K562 treated with DMSO at 1 percent for 48 hours (cell line): Measurements from ENCODE around the gene KPTN. TPM values are rescaled to one million over a fixed set of nuclear protein-coding genes. Genes with fewer than 3 reads are reported as not detected.

Source experiments
- total RNA-seq: library from RNA; unstranded; fragments of 300-600 nt; gene quantifications from 2 replicates; pipeline ENCODE4 v1.2.3, GENCODE V29; 2022; ENCODE audit warnings: low replicate concordance; ENCODE audit errors: extremely low read depth

Gene KPTN
- total RNA-seq: not detected in 2 replicates

GRCh38 chr19:47483800-47484690, at the start of gene KPTN:
Gene KPTN, minus strand, starts transcription at chr19:47484219. Its CDS starts 59 bp downstream, at chr19:47484160.

DNA sequence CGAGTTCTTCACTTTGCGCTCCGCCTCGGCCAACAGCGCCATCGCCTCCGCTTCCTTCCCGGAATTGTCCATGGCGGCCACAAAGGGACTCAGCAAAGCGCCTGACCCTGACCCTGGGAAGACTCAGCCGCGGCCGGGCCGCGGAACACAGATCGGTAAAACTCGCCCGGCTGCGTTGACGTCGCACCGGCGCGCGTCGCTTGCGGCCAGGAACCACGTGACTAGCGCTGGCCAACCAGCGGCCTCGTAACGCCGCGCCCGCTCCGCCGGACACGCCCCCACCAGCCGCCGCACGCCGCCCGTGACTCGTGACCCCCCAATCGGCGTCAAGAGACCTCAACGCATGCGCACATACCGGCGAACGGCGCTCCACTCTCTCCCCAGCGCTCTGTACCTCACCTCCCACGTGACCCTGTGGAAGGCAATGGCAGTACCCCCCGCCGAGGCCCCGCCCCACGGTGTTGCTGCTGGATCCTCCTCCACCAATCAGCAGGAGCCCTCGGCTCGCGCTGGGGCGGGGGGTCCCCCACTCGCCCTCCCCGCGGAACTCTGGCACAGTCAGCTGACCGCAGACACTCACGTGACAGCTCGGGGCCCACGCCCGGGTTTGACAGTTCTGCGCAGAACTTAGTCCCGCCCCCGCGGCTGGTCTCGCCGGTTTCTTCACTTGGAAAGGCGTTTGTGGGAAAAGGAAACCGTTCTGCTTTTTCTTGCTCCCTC, 31.0 kb upstream of the KPTN start, which contains the start of gene NAPA:
TSS of gene NAPA (minus strand) at position 195 of the 720 bp plus-strand sequence. CDS start at position 72, 123 bp downstream.

GRCh38 chr19:47471733-47472457, 12.1 kb downstream of the KPTN start, which contains the start of gene SLC8A2:
Gene SLC8A2, minus strand, starts transcription at chr19:47471893. Its CDS starts 5,490 bp downstream, at chr19:47466403.

Other genes with a start within 250 kb of the KPTN start
- not detected in 2 replicates for gene CCDC9, start 227.7 kb downstream of the KPTN start, total RNA-seq
- gene INAFM1, start 209.3 kb downstream of the KPTN start, total RNA-seq: not detected in 2 replicates
- gene C5AR1, start 174.4 kb downstream of the KPTN start, total RNA-seq: not detected in 2 replicates
- not detected in 2 replicates for gene C5AR2, start 152.0 kb downstream of the KPTN start, total RNA-seq
- gene DHX34, start 134.9 kb downstream of the KPTN start, total RNA-seq: not detected in 2 replicates
- gene MEIS3, start 64.7 kb downstream of the KPTN start, total RNA-seq: not detected in 2 replicates
- gene SLC8A2, start 12.3 kb downstream of the KPTN start, total RNA-seq: not detected in 2 replicates
- not detected in 2 replicates for gene NAPA, start 30.8 kb upstream of the KPTN start, total RNA-seq
- not detected in 2 replicates for gene ZNF541, start 88.9 kb upstream of the KPTN start, total RNA-seq
- not detected in 2 replicates for gene BICRA, start 124.9 kb upstream of the KPTN start, total RNA-seq
- 102 TPM in 1 of 2 replicates, not detected in the other for gene EHD2, start 229.2 kb upstream of the KPTN start, total RNA-seq